Measurements from ENCODE around the gene HUS1. TPM values are rescaled to one million over a fixed set of nuclear protein-coding genes. Genes with fewer than 3 reads are reported as not detected.

Gene HUS1
- total and polyA plus RNA-seq, 2 of the 13 experiments (the other 11 are each of a cell fraction or from before 2014, with no cell fraction given): 14.8 to 16.9 TPM

DNA sequence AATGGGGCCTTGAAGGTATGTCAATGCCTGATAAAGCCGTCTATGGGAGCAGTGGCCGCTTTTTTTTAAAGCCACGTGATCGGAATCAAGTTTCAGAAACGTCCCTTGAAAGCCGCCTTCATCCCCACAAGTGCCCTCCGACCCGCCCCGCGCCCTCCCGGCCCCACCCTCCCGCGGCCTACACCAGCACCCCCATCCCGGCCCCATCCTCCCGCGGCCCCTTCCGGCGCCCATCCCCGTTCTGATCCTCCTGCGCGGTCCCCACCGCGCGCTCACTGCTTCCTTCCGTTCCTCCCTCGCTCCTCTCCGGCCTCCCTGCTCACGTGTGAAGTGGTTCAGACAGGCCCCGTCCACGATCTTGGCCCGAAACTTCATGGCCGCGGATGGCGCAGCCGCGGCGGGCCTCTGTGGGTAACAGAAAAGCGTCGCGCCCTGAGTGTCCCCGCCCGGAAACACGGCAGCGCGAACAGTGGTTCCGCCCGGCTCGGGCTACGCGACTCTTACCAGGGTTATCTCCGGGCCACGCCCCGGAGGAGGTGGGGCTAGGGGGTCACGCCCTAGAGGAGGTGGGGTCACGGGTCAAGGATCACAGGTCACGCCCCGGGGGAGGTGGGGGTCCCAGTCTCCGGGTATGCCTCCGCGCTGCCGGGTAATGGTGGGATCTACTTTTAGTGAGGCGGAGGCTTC, at the start of gene HUS1 (continued):
- TF ChIP-seq, protein P1, sequence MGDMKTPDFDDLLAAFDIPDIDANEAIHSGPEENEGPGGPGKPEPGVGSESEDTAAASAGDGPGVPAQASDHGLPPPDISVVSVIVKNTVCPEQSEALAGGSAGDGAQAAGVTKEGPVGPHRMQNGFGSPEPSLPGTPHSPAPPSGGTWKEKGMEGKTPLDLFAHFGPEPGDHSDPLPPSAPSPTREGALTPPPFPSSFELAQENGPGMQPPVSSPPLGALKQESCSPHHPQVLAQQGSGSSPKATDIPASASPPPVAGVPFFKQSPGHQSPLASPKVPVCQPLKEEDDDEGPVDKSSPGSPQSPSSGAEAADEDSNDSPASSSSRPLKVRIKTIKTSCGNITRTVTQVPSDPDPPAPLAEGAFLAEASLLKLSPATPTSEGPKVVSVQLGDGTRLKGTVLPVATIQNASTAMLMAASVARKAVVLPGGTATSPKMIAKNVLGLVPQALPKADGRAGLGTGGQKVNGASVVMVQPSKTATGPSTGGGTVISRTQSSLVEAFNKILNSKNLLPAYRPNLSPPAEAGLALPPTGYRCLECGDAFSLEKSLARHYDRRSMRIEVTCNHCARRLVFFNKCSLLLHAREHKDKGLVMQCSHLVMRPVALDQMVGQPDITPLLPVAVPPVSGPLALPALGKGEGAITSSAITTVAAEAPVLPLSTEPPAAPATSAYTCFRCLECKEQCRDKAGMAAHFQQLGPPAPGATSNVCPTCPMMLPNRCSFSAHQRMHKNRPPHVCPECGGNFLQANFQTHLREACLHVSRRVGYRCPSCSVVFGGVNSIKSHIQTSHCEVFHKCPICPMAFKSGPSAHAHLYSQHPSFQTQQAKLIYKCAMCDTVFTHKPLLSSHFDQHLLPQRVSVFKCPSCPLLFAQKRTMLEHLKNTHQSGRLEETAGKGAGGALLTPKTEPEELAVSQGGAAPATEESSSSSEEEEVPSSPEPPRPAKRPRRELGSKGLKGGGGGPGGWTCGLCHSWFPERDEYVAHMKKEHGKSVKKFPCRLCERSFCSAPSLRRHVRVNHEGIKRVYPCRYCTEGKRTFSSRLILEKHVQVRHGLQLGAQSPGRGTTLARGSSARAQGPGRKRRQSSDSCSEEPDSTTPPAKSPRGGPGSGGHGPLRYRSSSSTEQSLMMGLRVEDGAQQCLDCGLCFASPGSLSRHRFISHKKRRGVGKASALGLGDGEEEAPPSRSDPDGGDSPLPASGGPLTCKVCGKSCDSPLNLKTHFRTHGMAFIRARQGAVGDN (CRISPR knock-in tag; IDR thresholded peaks at IDR 0.05): peak; percentile 95
- TF ChIP-seq ZNF850 (CRISPR knock-in tag; conservative IDR thresholded peaks at IDR 0.05) (0 out of 2 replicates have a peak, but pooled peaks have one; percentile 80), ZNF562 (CRISPR knock-in tag; IDR thresholded peaks at IDR 0.05; ENCODE audit: borderline replicate concordance) (no peak), ZNF33B (CRISPR knock-in tag; IDR thresholded peaks at IDR 0.05) (peak; percentile 79; the same call in 1 of the 2 replicates), CHCHD3 (CRISPR knock-in tag; IDR thresholded peaks at IDR 0.05) (no peak), ZNF772 (CRISPR knock-in tag; IDR thresholded peaks at IDR 0.05) (peak; percentile 88; the same call in 1 of the 2 replicates), ELF1 (CRISPR knock-in tag; IDR thresholded peaks at IDR 0.05) (peak; percentile 69; the same call in 1 of the 2 replicates), FOXC1 (CRISPR knock-in tag; IDR thresholded peaks at IDR 0.05; ENCODE audit: borderline replicate concordance) (peak; percentile 67; the same call in 1 of the 2 replicates), EEA1 (CRISPR knock-in tag; IDR thresholded peaks at IDR 0.05; ENCODE audit: borderline replicate concordance) (peak; percentile 72; the same call in 1 of the 2 replicates), ZFP90 (CRISPR knock-in tag; IDR thresholded peaks at IDR 0.05; ENCODE audit: borderline replicate concordance) (peak; percentile 91), ZNF138 (CRISPR knock-in tag; IDR thresholded peaks at IDR 0.05; ENCODE audit: low read depth) (no peak), SCMH1 (CRISPR knock-in tag; IDR thresholded peaks at IDR 0.05; ENCODE audit: borderline replicate concordance) (no peak), ZSCAN9 (CRISPR knock-in tag; IDR thresholded peaks at IDR 0.05; ENCODE audit: borderline replicate concordance) (peak; percentile 44; the same call in 1 of the 2 replicates), RFX1 (IDR thresholded peaks at IDR 0.05) (no peak), FOXJ3 (CRISPR knock-in tag; IDR thresholded peaks at IDR 0.05; ENCODE audit: borderline replicate concordance) (0 out of 2 replicates have a peak, but pooled peaks have one; percentile 66), SP140L (CRISPR knock-in tag; IDR thresholded peaks at IDR 0.05; ENCODE audit: borderline replicate concordance) (peak; percentile 69; the same call in 1 of the 2 replicates), XRCC5 (optimal IDR thresholded peaks at IDR 0.05; ENCODE audit: low read length) (peak; percentile 97), ZNF367 (CRISPR knock-in tag; IDR thresholded peaks at IDR 0.05; ENCODE audit: borderline replicate concordance) (no peak), NR2C2 (CRISPR knock-in tag; IDR thresholded peaks at IDR 0.05; ENCODE audit: borderline replicate concordance) (peak; percentile 99), MYNN (CRISPR knock-in tag; IDR thresholded peaks at IDR 0.05; ENCODE audit: low read depth) (peak; percentile 68; the same call in 1 of the 2 replicates), HOXD1 (CRISPR knock-in tag; IDR thresholded peaks at IDR 0.05) (peak; percentile 62; the same call in 1 of the 2 replicates)
- TF ChIP-seq, protein P2, sequence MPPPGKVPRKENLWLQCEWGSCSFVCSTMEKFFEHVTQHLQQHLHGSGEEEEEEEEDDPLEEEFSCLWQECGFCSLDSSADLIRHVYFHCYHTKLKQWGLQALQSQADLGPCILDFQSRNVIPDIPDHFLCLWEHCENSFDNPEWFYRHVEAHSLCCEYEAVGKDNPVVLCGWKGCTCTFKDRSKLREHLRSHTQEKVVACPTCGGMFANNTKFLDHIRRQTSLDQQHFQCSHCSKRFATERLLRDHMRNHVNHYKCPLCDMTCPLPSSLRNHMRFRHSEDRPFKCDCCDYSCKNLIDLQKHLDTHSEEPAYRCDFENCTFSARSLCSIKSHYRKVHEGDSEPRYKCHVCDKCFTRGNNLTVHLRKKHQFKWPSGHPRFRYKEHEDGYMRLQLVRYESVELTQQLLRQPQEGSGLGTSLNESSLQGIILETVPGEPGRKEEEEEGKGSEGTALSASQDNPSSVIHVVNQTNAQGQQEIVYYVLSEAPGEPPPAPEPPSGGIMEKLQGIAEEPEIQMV (CRISPR knock-in tag; IDR thresholded peaks at IDR 0.05; ENCODE audit: low read depth): peak; percentile 84
- TF ChIP-seq, protein P3, sequence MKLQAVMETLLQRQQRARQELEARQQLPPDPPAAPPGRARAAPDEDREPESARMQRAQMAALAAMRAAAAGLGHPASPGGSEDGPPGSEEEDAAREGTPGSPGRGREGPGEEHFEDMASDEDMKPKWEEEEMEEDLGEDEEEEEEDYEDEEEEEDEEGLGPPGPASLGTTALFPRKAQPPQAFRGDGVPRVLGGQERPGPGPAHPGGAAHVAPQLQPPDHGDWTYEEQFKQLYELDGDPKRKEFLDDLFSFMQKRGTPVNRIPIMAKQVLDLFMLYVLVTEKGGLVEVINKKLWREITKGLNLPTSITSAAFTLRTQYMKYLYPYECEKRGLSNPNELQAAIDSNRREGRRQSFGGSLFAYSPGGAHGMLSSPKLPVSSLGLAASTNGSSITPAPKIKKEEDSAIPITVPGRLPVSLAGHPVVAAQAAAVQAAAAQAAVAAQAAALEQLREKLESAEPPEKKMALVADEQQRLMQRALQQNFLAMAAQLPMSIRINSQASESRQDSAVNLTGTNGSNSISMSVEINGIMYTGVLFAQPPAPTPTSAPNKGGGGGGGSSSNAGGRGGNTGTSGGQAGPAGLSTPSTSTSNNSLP (IDR thresholded peaks at IDR 0.05; ENCODE audit: low read depth, low read length): 0 out of 2 replicates have a peak, but pooled peaks have one; percentile 29
